HL-60 (cell line): ENCODE measurements around the gene RGL1.

Experiments
- DNase-seq, 2 experiments: peaks; one replicate each; pipeline ENCODE4 v3.0.0-alpha.2; 2010 to 2020; ENCODE audit warnings: low read depth in 1 of 2, low spot score in 1 of 2
- H3K27ac ChIP-seq: fragments of 250-450 bp; sonication (Bioruptor Pico); replicated peaks from 2 replicates; pipeline ENCODE4 v1.5.1; 2020; ENCODE audit warnings: mild to moderate bottlenecking, moderate library complexity
- H3K27me3 ChIP-seq: fragments of 250-450 bp; sonication (Bioruptor Pico); 2 replicates; pipeline ENCODE4 v1.5.1; 2021; ENCODE audit warnings: mild to moderate bottlenecking, moderate library complexity; ENCODE audit not compliant: insufficient read depth, poor library complexity, severe bottlenecking
- H3K4me3 ChIP-seq: replicated peaks from 2 replicates; pipeline ENCODE4 v1.5.1; 2011; ENCODE audit warnings: mild to moderate bottlenecking, control low read depth, low read length; ENCODE audit not compliant: insufficient read depth
- CTCF ChIP-seq: IDR thresholded peaks from one replicate; pipeline ENCODE4 v1.5.1; 2011; ENCODE audit warnings: low read length, control low read depth, inconsistent platforms; ENCODE audit not compliant: insufficient read depth
- GABPA ChIP-seq: IDR thresholded peaks from 2 replicates; pipeline ENCODE4 v1.6.1; 2012; ENCODE audit warnings: low read depth
- POLR2AphosphoS5 ChIP-seq: IDR thresholded peaks from 2 replicates; pipeline ENCODE4 v1.6.1; 2012; ENCODE audit warnings: low read depth
- REST ChIP-seq: IDR thresholded peaks from 2 replicates; pipeline ENCODE4 v1.6.1; 2012; ENCODE audit warnings: low read depth; ENCODE audit not compliant: insufficient replicate concordance
- SPI1 ChIP-seq: IDR thresholded peaks from 2 replicates; pipeline ENCODE4 v1.6.1; 2012; ENCODE audit warnings: low read depth, mild to moderate bottlenecking, borderline replicate concordance

The RGL1 gene

GRCh38 chr1:183787704-183788103 is 17.2 kb upstream of the RGL1 start:
- TF ChIP-seq CTCF: no peak
- TF ChIP-seq POLR2AphosphoS5: no peak
- no peak for TF ChIP-seq SPI1
- TF ChIP-seq REST: no peak
- TF ChIP-seq GABPA: no peak
- no peak for DNase-seq
- no peak overlapping the region for H3K27ac ChIP-seq
- H3K27me3 ChIP-seq: no peaks in the 10 kb centered on the region
- H3K4me3 ChIP-seq: no peak overlapping the region

- no peak overlapping the region for H3K27ac ChIP-seq
- H3K27me3 ChIP-seq: no peaks in the 10 kb centered on the region
- no peak for DNase-seq
- TF ChIP-seq REST: no peak
- no peak for TF ChIP-seq POLR2AphosphoS5
- TF ChIP-seq CTCF: no peak
- TF ChIP-seq SPI1: no peak
- TF ChIP-seq GABPA: no peak
- no peak overlapping the region for H3K4me3 ChIP-seq
Observed at GRCh38 chr1:183791319-183791718, 13.6 kb upstream of the RGL1 start.

- Histone ChIP-seq H3K4me3 (no peak overlapping the region), H3K27me3 (no peaks in the 10 kb centered on the region), H3K27ac (no peak overlapping the region)
- no peak for DNase-seq
- peak; percentile 96 for TF ChIP-seq SPI1
- no peak for TF ChIP-seq CTCF
Observed at GRCh38 chr1:183792300-183792699, 12.6 kb upstream of the RGL1 start.

GRCh38 chr1:183794088-183794487 is 10.8 kb upstream of the RGL1 start:
- Histone ChIP-seq H3K4me3 (no peak overlapping the region), H3K27me3 (no peaks in the 10 kb centered on the region), H3K27ac (no peak overlapping the region)
- no peak for DNase-seq
- TF ChIP-seq REST (no peak), SPI1 (no peak), CTCF (no peak), POLR2AphosphoS5 (no peak)
